ENCODE results near the gene WNK4. TPM values are rescaled to one million over a fixed set of nuclear protein-coding genes. Genes with fewer than 3 reads are reported as not detected.
A peak's percentile ranks its signal among the peaks of the same experiment; 100 is the strongest.

WNK4 gene
- total and polyA plus RNA-seq, 10 of the 15 experiments (the other 5 are each of a cell fraction or from before 2014, with no cell fraction given): 0.06 to 0.29 (median 0.13) TPM; not detected in 5

DNA sequence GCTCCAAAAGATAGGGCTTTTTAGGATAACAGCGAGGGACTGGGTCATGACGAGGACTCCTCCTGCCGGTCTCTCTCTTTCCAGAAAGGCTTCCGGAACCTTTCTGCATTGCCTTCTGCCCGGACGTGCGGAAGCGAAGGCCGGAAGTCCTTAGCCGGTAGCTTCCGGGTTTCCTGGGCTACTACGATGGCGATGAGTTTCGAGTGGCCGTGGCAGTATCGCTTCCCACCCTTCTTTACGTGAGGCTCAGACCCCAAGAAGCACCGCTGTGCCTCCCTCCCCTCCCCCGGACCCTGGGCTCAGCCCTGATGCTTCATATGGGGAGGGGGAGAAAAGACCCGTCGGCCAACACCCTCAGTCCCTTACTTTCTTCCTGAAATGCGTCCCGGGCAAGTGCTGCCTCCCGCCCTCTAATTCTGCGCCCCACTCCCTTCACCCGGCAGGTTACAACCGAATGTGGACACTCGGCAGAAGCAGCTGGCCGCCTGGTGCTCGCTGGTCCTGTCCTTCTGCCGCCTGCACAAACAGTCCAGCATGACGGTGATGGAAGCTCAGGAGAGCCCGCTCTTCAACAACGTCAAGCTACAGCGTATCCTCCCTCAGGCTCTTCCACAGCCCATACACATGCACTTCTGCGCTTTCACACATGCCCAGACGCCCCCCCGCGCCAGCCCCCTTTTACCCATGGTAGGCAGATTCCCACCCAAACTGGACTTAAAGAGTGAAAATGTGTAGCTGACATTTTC is 6.9 kb upstream of the WNK4 start, which contains the start of gene VPS25 (continued):
- TF ChIP-seq, protein P1, sequence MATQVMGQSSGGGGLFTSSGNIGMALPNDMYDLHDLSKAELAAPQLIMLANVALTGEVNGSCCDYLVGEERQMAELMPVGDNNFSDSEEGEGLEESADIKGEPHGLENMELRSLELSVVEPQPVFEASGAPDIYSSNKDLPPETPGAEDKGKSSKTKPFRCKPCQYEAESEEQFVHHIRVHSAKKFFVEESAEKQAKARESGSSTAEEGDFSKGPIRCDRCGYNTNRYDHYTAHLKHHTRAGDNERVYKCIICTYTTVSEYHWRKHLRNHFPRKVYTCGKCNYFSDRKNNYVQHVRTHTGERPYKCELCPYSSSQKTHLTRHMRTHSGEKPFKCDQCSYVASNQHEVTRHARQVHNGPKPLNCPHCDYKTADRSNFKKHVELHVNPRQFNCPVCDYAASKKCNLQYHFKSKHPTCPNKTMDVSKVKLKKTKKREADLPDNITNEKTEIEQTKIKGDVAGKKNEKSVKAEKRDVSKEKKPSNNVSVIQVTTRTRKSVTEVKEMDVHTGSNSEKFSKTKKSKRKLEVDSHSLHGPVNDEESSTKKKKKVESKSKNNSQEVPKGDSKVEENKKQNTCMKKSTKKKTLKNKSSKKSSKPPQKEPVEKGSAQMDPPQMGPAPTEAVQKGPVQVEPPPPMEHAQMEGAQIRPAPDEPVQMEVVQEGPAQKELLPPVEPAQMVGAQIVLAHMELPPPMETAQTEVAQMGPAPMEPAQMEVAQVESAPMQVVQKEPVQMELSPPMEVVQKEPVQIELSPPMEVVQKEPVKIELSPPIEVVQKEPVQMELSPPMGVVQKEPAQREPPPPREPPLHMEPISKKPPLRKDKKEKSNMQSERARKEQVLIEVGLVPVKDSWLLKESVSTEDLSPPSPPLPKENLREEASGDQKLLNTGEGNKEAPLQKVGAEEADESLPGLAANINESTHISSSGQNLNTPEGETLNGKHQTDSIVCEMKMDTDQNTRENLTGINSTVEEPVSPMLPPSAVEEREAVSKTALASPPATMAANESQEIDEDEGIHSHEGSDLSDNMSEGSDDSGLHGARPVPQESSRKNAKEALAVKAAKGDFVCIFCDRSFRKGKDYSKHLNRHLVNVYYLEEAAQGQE (IDR thresholded peaks at IDR 0.05; ENCODE audit: low read depth, low read length): no peak
- no peak for TF ChIP-seq CBX3 (IDR thresholded peaks at IDR 0.05; ENCODE audit: borderline replicate concordance, low read depth)
- peak; percentile 81 for TF ChIP-seq IRF4 (IDR thresholded peaks at IDR 0.05; ENCODE audit: low read depth, low read length)
- TF ChIP-seq, protein P2, sequence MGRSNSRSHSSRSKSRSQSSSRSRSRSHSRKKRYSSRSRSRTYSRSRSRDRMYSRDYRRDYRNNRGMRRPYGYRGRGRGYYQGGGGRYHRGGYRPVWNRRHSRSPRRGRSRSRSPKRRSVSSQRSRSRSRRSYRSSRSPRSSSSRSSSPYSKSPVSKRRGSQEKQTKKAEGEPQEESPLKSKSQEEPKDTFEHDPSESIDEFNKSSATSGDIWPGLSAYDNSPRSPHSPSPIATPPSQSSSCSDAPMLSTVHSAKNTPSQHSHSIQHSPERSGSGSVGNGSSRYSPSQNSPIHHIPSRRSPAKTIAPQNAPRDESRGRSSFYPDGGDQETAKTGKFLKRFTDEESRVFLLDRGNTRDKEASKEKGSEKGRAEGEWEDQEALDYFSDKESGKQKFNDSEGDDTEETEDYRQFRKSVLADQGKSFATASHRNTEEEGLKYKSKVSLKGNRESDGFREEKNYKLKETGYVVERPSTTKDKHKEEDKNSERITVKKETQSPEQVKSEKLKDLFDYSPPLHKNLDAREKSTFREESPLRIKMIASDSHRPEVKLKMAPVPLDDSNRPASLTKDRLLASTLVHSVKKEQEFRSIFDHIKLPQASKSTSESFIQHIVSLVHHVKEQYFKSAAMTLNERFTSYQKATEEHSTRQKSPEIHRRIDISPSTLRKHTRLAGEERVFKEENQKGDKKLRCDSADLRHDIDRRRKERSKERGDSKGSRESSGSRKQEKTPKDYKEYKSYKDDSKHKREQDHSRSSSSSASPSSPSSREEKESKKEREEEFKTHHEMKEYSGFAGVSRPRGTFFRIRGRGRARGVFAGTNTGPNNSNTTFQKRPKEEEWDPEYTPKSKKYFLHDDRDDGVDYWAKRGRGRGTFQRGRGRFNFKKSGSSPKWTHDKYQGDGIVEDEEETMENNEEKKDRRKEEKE (IDR thresholded peaks at IDR 0.05): no peak
- TF ChIP-seq FOXM1 (IDR thresholded peaks at IDR 0.05; ENCODE audit: low read depth, low read length): no peak
- TF ChIP-seq EZH2 (IDR thresholded peaks at IDR 0.05; ENCODE audit: borderline replicate concordance, control insufficient read depth, low read depth, low read length): no peak
- peak; percentile 68 for TF ChIP-seq ZZZ3 (IDR thresholded peaks at IDR 0.05; ENCODE audit: control insufficient read depth, insufficient read length, low read depth)
- TF ChIP-seq STAT1 (conservative IDR thresholded peaks at IDR 0.05): peak; percentile 64; the same call in 1 of the 2 replicates
- peak; percentile 79; the same call in 1 of the 2 replicates for TF ChIP-seq POLR2AphosphoS2 (IDR thresholded peaks at IDR 0.05; ENCODE audit: low read depth, low read length)
- TF ChIP-seq NBN (IDR thresholded peaks at IDR 0.05): peak; percentile 73
- no peak for TF ChIP-seq SUZ12 (IDR thresholded peaks at IDR 0.05; ENCODE audit: unreplicated experiment)
- TF ChIP-seq RCOR1 (conservative IDR thresholded peaks at IDR 0.05; ENCODE audit: low read depth, low read length): no peak
- TF ChIP-seq ZBED1 (IDR thresholded peaks at IDR 0.05; ENCODE audit: borderline replicate concordance): peak; percentile 62; the same call in 1 of the 2 replicates
- TF ChIP-seq IKZF1 (conservative IDR thresholded peaks at IDR 0.05): peak; percentile 80
- TF ChIP-seq CREB1 (IDR thresholded peaks at IDR 0.05; ENCODE audit: low read depth): peak; percentile 54; the same call in 1 of the 2 replicates
- TF ChIP-seq, protein P3, sequence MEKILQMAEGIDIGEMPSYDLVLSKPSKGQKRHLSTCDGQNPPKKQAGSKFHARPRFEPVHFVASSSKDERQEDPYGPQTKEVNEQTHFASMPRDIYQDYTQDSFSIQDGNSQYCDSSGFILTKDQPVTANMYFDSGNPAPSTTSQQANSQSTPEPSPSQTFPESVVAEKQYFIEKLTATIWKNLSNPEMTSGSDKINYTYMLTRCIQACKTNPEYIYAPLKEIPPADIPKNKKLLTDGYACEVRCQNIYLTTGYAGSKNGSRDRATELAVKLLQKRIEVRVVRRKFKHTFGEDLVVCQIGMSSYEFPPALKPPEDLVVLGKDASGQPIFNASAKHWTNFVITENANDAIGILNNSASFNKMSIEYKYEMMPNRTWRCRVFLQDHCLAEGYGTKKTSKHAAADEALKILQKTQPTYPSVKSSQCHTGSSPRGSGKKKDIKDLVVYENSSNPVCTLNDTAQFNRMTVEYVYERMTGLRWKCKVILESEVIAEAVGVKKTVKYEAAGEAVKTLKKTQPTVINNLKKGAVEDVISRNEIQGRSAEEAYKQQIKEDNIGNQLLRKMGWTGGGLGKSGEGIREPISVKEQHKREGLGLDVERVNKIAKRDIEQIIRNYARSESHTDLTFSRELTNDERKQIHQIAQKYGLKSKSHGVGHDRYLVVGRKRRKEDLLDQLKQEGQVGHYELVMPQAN (conservative IDR thresholded peaks at IDR 0.05): peak; percentile 81
- peak; percentile 80; the same call in 1 of the 2 replicates for TF ChIP-seq ZNF207 (IDR thresholded peaks at IDR 0.05; ENCODE audit: borderline replicate concordance)
- no peak for TF ChIP-seq TCF3 (IDR thresholded peaks at IDR 0.05; ENCODE audit: borderline replicate concordance, insufficient read depth, low read depth, low read length)
- TF ChIP-seq CBFB (IDR thresholded peaks at IDR 0.05; ENCODE audit: low read depth): peak; percentile 50; the same call in 1 of the 2 replicates

Data from GM12878 (cell line).